ENCODE measurements around the gene CBX8. TPM values are rescaled to one million over a fixed set of nuclear protein-coding genes. Genes with fewer than 3 reads are reported as not detected.
A peak's percentile ranks its signal among the peaks of the same experiment; 100 is the strongest.

The CBX8 gene
- total and polyA plus RNA-seq, 4 donors, result 4.8 to 9.3 (median 5.5) TPM

- H3K9me3 ChIP-seq (ENCODE audit: control insufficient read depth in 4 of 4, insufficient read depth in 3 of 4, low read length in 3 of 4), result no peaks in the 10 kb centered on the region
- no peak overlapping the region for H3K9ac ChIP-seq (ENCODE audit: insufficient read depth in 1 of 2, low read length in 2 of 2)
- TF ChIP-seq, protein P1, sequence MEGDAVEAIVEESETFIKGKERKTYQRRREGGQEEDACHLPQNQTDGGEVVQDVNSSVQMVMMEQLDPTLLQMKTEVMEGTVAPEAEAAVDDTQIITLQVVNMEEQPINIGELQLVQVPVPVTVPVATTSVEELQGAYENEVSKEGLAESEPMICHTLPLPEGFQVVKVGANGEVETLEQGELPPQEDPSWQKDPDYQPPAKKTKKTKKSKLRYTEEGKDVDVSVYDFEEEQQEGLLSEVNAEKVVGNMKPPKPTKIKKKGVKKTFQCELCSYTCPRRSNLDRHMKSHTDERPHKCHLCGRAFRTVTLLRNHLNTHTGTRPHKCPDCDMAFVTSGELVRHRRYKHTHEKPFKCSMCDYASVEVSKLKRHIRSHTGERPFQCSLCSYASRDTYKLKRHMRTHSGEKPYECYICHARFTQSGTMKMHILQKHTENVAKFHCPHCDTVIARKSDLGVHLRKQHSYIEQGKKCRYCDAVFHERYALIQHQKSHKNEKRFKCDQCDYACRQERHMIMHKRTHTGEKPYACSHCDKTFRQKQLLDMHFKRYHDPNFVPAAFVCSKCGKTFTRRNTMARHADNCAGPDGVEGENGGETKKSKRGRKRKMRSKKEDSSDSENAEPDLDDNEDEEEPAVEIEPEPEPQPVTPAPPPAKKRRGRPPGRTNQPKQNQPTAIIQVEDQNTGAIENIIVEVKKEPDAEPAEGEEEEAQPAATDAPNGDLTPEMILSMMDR (IDR thresholded peaks at IDR 0.05; ENCODE audit: control extremely low read depth, extremely low read depth), result no peak
- ATAC-seq (ENCODE audit: insufficient read depth, low FRiP score) (no peak), DNase-seq (peak in 1 of 3 donors; percentile 73)
- H3K4me1 ChIP-seq (ENCODE audit: control insufficient read depth in 5 of 5, insufficient read depth in 5 of 5, low read length in 5 of 5), result peaks cover 0 to 43% (median 17%) of the 10 kb centered on the region in 5 donors
- H3K27ac ChIP-seq (ENCODE audit: low read depth in 1 of 2, low read length in 1 of 2), result no peak overlapping the region
- no peak overlapping the region for H3K4me3 ChIP-seq
- 23 to 29% methylated on average over 11 of the region's 11 CpGs for WGBS, 2 donors
- H3K27me3 ChIP-seq (ENCODE audit: control insufficient read depth in 3 of 3, insufficient read depth in 3 of 3, low read length in 2 of 3), result no peaks in the 10 kb centered on the region
- H3K36me3 ChIP-seq (ENCODE audit: control insufficient read depth in 4 of 4, insufficient read depth in 4 of 4, low read length in 4 of 4), result no peaks in the 10 kb centered on the region
Measured at GRCh38 chr17:79826204-79826680, 29.4 kb upstream of the CBX8 start.

DNA sequence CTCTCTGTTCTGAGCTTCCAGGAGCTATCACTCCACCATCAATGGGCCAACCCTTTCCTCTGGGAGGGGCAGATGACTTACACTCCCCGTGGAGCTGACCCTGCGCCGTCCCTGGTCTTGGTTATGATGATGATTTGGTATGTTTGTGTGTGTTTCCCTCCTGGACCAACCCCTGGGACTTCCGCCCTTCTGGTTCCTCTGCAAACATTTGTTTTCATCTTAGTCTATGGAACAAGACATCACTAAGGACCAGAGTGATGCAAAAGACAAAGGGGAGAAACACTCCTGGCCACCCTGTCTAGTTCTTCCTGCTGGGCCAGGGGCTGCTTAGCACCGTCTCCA lies 28.7 kb upstream of the CBX8 start:
- no peak for ATAC-seq (ENCODE audit: insufficient read depth, low FRiP score)
- H3K9me3 ChIP-seq (ENCODE audit: control insufficient read depth in 4 of 4, insufficient read depth in 3 of 4, low read length in 3 of 4), result no peaks in the 10 kb centered on the region
- WGBS, 2 donors, result 95 to 97% methylated on average over 5 of the region's 5 CpGs

GRCh38 chr17:79824893-79825579 lies 28.2 kb upstream of the CBX8 start:
- TF ChIP-seq, protein P1 (IDR thresholded peaks at IDR 0.05; ENCODE audit: control extremely low read depth, extremely low read depth), result no peak
- no peak overlapping the region for H3K27ac ChIP-seq (ENCODE audit: low read depth in 1 of 2, low read length in 1 of 2)
- 86 to 89% methylated on average over 6 of the region's 6 CpGs for WGBS, 2 donors

More for the DNA sequence above, 28.7 kb upstream of the CBX8 start:
- Histone ChIP-seq H3K4me3 (no peak overlapping the region), H3K4me1 (ENCODE audit: control insufficient read depth in 5 of 5, insufficient read depth in 5 of 5, low read length in 5 of 5) (peaks cover 0 to 37% (median 15%) of the 10 kb centered on the region in 5 donors), H3K9ac (ENCODE audit: insufficient read depth in 1 of 2, low read length in 2 of 2) (no peak overlapping the region), H3K36me3 (ENCODE audit: control insufficient read depth in 4 of 4, insufficient read depth in 4 of 4, low read length in 4 of 4) (no peaks in the 10 kb centered on the region), H3K27me3 (ENCODE audit: control insufficient read depth in 3 of 3, insufficient read depth in 3 of 3, low read length in 2 of 3) (no peaks in the 10 kb centered on the region), H3K27ac (ENCODE audit: low read depth in 1 of 2, low read length in 1 of 2) (no peak overlapping the region)
- TF ChIP-seq, protein P1 (IDR thresholded peaks at IDR 0.05; ENCODE audit: control extremely low read depth, extremely low read depth), result no peak
- no peak for DNase-seq

More at GRCh38 chr17:79824893-79825579, 28.2 kb upstream of the CBX8 start:
- ATAC-seq (ENCODE audit: insufficient read depth, low FRiP score) (no peak), DNase-seq (no peak)
- no peaks in the 10 kb centered on the region for H3K9me3 ChIP-seq (ENCODE audit: control insufficient read depth in 4 of 4, insufficient read depth in 3 of 4, low read length in 3 of 4)
- no peaks in the 10 kb centered on the region for H3K27me3 ChIP-seq (ENCODE audit: control insufficient read depth in 3 of 3, insufficient read depth in 3 of 3, low read length in 2 of 3)
- no peaks in the 10 kb centered on the region for H3K36me3 ChIP-seq (ENCODE audit: control insufficient read depth in 4 of 4, insufficient read depth in 4 of 4, low read length in 4 of 4)
- H3K4me3 ChIP-seq, result no peak overlapping the region
- H3K9ac ChIP-seq (ENCODE audit: insufficient read depth in 1 of 2, low read length in 2 of 2), result no peak overlapping the region
- peaks cover 0 to 32% (median 13%) of the 10 kb centered on the region in 5 donors for H3K4me1 ChIP-seq (ENCODE audit: control insufficient read depth in 5 of 5, insufficient read depth in 5 of 5, low read length in 5 of 5)
